GM06990 (cell line): ENCODE results near the gene SERPINE2.
A peak's percentile ranks its signal among the peaks of the same experiment; 100 is the strongest.

Experiments
- DNase-seq: peaks from one replicate; pipeline ENCODE4 v3.0.0-alpha.2; 2011; ENCODE audit not compliant: insufficient read length; ENCODE audit errors: extremely low read depth
- H3K27me3 ChIP-seq: replicated peaks from 2 replicates; pipeline ENCODE4 v1.6.0; 2011; ENCODE audit warnings: low read length; ENCODE audit not compliant: control insufficient read depth, insufficient read depth
- H3K36me3 ChIP-seq: 2 replicates; pipeline ENCODE4 v1.5.1; 2011; ENCODE audit warnings: low read length; ENCODE audit not compliant: control insufficient read depth, insufficient read depth
- H3K4me3 ChIP-seq: replicated peaks from 2 replicates; pipeline ENCODE4 v1.5.1; 2011; ENCODE audit warnings: low read depth, mild to moderate bottlenecking, control low read depth, low read length
- CTCF ChIP-seq: IDR thresholded peaks from 2 replicates; pipeline ENCODE4 v1.5.1; 2011; ENCODE audit warnings: low read length, control low read depth, mild to moderate bottlenecking, inconsistent platforms; ENCODE audit not compliant: insufficient read depth, poor library complexity, severe bottlenecking

Gene SERPINE2

GRCh38 chr2:223991611-223992010 lies 47.5 kb downstream of the SERPINE2 start:
- H3K36me3 ChIP-seq = no peaks in the 10 kb centered on the region
- DNase-seq = no peak
- no peaks in the 10 kb centered on the region; the same call in 1 of the 2 replicates for H3K27me3 ChIP-seq
- no peak overlapping the region for H3K4me3 ChIP-seq
- no peak for TF ChIP-seq CTCF

- Histone ChIP-seq H3K36me3 (no peaks in the 10 kb centered on the region), H3K4me3 (no peak overlapping the region), H3K27me3 (no peaks in the 10 kb centered on the region; the same call in 1 of the 2 replicates)
- DNase-seq = no peak
- TF ChIP-seq CTCF = no peak
These were observed 49.2 kb downstream of the SERPINE2 start for GRCh38 chr2:223989856-223990232.

- Histone ChIP-seq H3K27me3 (no peaks in the 10 kb centered on the region; the same call in 1 of the 2 replicates), H3K36me3 (no peaks in the 10 kb centered on the region), H3K4me3 (no peak overlapping the region)
- no peak for DNase-seq
- peak; percentile 38 for TF ChIP-seq CTCF
These were observed 49.8 kb downstream of the SERPINE2 start for GRCh38 chr2:223989206-223989855.

- Histone ChIP-seq H3K27me3 (no peaks in the 10 kb centered on the region), H3K4me3 (no peak overlapping the region), H3K36me3 (no peaks in the 10 kb centered on the region)
- DNase-seq = no peak
- TF ChIP-seq CTCF = no peak
These were observed 57.8 kb downstream of the SERPINE2 start for GRCh38 chr2:223981241-223981640.

GRCh38 chr2:223980803-223981202 lies 58.3 kb downstream of the SERPINE2 start:
- TF ChIP-seq CTCF = no peak
- no peak for DNase-seq
- no peaks in the 10 kb centered on the region for H3K36me3 ChIP-seq

GRCh38 chr2:223980397-223980735 lies 58.7 kb downstream of the SERPINE2 start:
- Histone ChIP-seq H3K4me3 (no peak overlapping the region), H3K36me3 (no peaks in the 10 kb centered on the region), H3K27me3 (no peaks in the 10 kb centered on the region)
- no peak for TF ChIP-seq CTCF
- no peak for DNase-seq

More at GRCh38 chr2:223980803-223981202, 58.3 kb downstream of the SERPINE2 start:
- Histone ChIP-seq H3K27me3 (no peaks in the 10 kb centered on the region), H3K4me3 (no peak overlapping the region)
